ENCODE results near the gene VWA1. TPM values are rescaled to one million over a fixed set of nuclear protein-coding genes. Genes with fewer than 3 reads are reported as not detected.
"Not testable (repeated sequence)": the region's sequence is repeated elsewhere in the genome, so short reads cannot be mapped to it uniquely, and the experiment has no call there.

The VWA1 gene
- total and polyA plus RNA-seq, 5 experiments from 2014 or later = not detected

DNA sequence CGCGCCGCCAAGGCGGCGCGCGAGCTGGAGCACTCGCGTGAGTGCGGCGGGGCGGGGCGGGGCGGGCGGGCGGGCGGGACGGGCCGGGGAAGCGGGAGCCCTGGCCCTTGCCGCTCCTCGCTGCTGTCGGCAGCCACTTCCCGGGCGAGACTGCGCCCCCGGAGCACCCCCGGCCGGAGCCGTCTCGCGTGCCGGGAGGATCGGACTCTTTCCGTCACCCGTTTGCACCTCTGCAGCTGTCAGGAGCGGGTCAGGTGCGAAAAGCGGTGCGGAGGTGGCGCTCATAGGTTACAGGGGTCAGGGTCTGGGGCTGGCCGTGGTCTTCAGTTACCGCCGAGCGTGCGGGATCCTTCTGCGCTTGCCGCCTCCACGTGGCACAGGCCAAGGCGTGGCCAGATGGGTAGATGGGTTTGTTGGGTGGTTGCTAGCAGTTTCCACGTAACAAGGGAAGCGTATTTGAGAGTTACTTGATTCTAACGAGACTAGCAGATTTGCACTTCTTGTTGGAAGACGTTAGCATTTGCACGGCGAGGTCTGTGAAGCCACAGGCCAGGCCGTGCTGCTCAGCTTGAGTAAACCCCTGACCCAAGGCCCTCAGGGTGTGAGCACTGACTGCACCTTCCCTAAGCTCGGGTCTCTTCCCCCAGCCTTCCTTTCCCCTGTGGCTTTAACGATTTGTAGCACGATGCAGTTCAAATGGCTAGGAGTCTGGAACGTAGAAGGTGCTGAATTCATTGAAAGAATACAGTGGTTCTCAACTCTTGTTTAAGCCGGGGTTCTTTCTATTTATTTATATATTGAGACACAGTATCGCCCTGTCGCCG lies 36.8 kb downstream of the VWA1 start:
- H3K36me3 Mint-ChIP-seq, H3K9me3 Mint-ChIP-seq, H3K27me3 Mint-ChIP-seq: not testable (repeated sequence)
- ATAC-seq = peak; percentile 41 to 46
- Mint-ChIP-seq H3K4me3 (peak overlapping the region; percentile 67 to 84 (median 75)), H3K4me1 (peaks cover 10 to 34% (median 30%) of the 10 kb centered on the region in 4 donors), H3K27ac (peak overlapping the region; percentile 13 to 88 (median 76))
- DNase-seq = peak in 6 of 10 donors; percentile 6 to 39 (median 30)
- POLR2A ChIA-PET = interaction anchor here (0.7 kb wide), 1 partner anchor 86 kb away, joined by 7 read pairs; no protein-coding TSS in a partner anchor

GRCh38 chr1:1476011-1476410 lies 40.5 kb downstream of the VWA1 start:
- not testable (repeated sequence) for H3K9me3 Mint-ChIP-seq, DNase-seq, H3K27me3 Mint-ChIP-seq, ATAC-seq, H3K4me3 Mint-ChIP-seq
- Mint-ChIP-seq H3K27ac (peak overlapping the region in 1 of 10 donors; percentile 61), H3K36me3 (peaks cover 0 to 30% (median 7%) of the 10 kb centered on the region in 3 donors), H3K4me1 (peaks cover 12 to 31% (median 24%) of the 10 kb centered on the region in 4 donors)
- POLR2A ChIA-PET = interaction anchor here (0.7 kb wide), 2 partner anchors 139 to 422 kb away, joined by 3 to 7 read pairs; no protein-coding TSS in a partner anchor

DNA sequence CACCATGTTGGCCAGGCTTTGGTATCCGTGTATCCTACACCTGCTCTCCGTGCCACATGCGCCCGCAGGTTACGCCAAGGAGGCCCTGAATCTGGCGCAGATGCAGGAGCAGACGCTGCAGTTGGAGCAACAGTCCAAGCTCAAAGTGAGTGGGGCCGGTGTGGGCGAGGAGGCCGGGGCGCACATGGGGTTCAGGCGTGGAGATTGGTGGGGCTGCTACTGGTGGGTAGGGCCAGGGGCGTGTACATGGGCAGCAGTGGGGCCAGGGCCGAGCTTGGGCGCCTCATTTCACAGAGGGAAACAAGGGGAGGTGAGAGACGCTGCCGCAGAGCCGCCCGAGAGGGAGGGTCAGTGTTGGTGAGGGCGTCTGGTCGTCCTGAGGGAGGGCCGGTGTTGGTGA lies 41.7 kb downstream of the VWA1 start:
- no peaks in the 10 kb centered on the region for H3K27me3 Mint-ChIP-seq
- peaks cover 0 to 35% (median 7%) of the 10 kb centered on the region in 3 donors for H3K36me3 Mint-ChIP-seq
- no peak overlapping the region for H3K4me3 Mint-ChIP-seq
- peaks cover 10 to 29% (median 21%) of the 10 kb centered on the region in 4 donors for H3K4me1 Mint-ChIP-seq
- no peak overlapping the region for H3K27ac Mint-ChIP-seq
- DNase-seq = no peak
- no peaks in the 10 kb centered on the region for H3K9me3 Mint-ChIP-seq
- POLR2A ChIA-PET = no interaction called here
- no peak for ATAC-seq

GRCh38 chr1:1479547-1480487 lies 44.3 kb downstream of the VWA1 start:
- Mint-ChIP-seq H3K4me1 (peaks cover 0 to 13% (median 10%) of the 10 kb centered on the region in 4 donors), H3K27me3 (no peaks in the 10 kb centered on the region), H3K36me3 (peaks cover 0 to 56% (median 7%) of the 10 kb centered on the region in 3 donors), H3K4me3 (no peak overlapping the region), H3K9me3 (no peaks in the 10 kb centered on the region), H3K27ac (peak overlapping the region in 2 of 10 donors; percentile 67 to 91)
- DNase-seq (no peak), ATAC-seq (no peak)
- POLR2A ChIA-PET = no interaction called here

GRCh38 chr1:1480488-1480867 lies 45.0 kb downstream of the VWA1 start:
- POLR2A ChIA-PET, ATAC-seq, H3K27ac Mint-ChIP-seq, H3K4me3 Mint-ChIP-seq, H3K9me3 Mint-ChIP-seq, H3K27me3 Mint-ChIP-seq, DNase-seq: not testable (repeated sequence)
- H3K36me3 Mint-ChIP-seq = peaks cover 0 to 56% (median 7%) of the 10 kb centered on the region in 3 donors
- H3K4me1 Mint-ChIP-seq = peaks cover 0 to 13% (median 9%) of the 10 kb centered on the region in 4 donors

GRCh38 chr1:1481811-1482210 lies 46.3 kb downstream of the VWA1 start:
- H3K9me3 Mint-ChIP-seq, POLR2A ChIA-PET, H3K27me3 Mint-ChIP-seq, H3K4me3 Mint-ChIP-seq, ATAC-seq, DNase-seq, H3K27ac Mint-ChIP-seq: not testable (repeated sequence)
- H3K4me1 Mint-ChIP-seq = peaks cover 0 to 10% (median 8%) of the 10 kb centered on the region in 4 donors
- H3K36me3 Mint-ChIP-seq = peaks cover 0 to 51% (median 7%) of the 10 kb centered on the region in 3 donors

DNA sequence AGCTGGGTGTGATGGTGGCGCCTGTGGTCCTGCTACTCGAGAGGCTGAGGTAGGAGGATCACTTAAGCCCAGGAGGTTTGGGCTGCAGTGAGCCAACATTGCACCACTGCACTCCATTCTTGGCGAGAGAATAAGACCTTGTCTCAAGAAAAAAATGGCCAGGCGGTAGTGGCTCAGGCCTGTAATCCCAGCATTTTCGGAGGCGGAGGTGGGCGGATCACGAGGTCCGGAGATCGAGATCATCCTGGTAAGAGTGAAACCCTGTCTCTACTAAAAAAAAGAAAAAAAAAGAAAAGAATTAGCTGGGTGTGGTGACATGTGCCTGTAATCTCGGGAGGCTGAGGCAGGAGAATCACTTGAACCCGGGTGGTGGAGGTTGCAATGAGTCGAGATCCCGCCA lies 47.4 kb downstream of the VWA1 start:
- POLR2A ChIA-PET = no interaction called here
- Mint-ChIP-seq H3K27ac (no peak overlapping the region), H3K36me3 (peaks cover 0 to 46% (median 7%) of the 10 kb centered on the region in 3 donors), H3K4me3 (no peak overlapping the region), H3K27me3 (no peaks in the 10 kb centered on the region), H3K9me3 (no peaks in the 10 kb centered on the region), H3K4me1 (peaks cover 0 to 10% (median 8%) of the 10 kb centered on the region in 4 donors)
- ATAC-seq = no peak
- no peak for DNase-seq

DNA sequence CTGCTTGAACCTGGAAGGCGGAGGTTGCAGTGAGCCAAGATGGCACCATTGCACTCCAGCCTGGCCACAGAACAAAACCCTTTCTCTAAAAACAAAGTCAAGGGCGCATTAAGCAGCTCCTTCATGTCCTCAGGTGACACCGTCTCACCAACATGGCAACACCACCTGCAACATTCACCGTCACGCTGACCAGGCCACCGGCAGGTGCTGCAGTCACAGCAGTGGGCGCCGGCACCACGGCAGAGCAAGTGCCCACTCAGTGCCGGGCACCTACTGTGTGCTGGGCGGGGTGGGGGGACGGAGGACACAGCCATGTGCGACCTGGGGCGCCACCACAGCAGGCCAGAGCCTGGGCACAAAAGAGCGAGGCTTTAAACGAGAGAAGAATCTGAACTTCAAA lies 48.2 kb downstream of the VWA1 start:
- H3K27me3 Mint-ChIP-seq = no peaks in the 10 kb centered on the region
- H3K4me3 Mint-ChIP-seq = no peak overlapping the region
- H3K4me1 Mint-ChIP-seq = peaks cover 0 to 10% (median 7%) of the 10 kb centered on the region in 4 donors
- DNase-seq (no peak), ATAC-seq (no peak)
- H3K36me3 Mint-ChIP-seq = peaks cover 0 to 51% (median 10%) of the 10 kb centered on the region in 3 donors
- POLR2A ChIA-PET = no interaction called here
- H3K27ac Mint-ChIP-seq = no peak overlapping the region
- H3K9me3 Mint-ChIP-seq = no peaks in the 10 kb centered on the region

DNA sequence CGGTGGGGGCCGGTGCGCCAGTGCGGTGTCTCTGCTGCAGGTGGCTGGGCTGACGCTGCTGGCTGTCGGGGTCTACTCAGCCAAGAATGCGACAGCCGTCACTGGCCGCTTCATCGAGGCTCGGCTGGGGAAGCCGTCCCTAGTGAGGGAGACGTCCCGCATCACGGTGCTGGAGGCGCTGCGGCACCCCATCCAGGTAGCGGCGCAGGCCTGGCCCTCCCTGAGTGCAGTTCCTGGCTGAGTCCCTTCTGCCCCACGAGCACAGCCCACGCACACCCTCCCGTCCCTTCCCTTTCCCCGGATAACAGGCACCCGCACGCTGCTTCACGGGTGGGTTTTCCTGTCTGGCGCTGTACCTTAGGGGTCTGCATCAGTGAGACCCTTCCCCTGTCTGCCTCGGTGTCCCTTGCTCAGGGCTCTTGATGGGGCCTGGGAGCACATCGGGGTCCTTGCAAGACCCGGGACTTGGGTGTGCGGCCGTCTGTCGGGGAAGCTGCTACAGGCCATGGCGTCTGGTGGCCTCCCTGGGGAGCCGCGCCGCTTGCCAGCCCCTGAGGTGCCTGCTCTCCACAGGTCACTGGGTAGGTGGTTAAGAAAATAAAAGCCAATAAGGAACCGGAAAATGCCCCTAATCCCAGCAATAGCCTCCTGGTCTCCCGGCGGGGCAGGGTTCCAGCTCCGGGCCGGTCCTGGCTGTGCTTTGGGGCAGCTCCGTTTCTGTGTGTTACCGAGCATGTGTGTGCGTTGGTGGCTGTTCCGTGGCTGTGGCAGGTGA lies 49.7 kb downstream of the VWA1 start:
- ATAC-seq, H3K4me3 Mint-ChIP-seq, H3K4me1 Mint-ChIP-seq, H3K27me3 Mint-ChIP-seq, H3K27ac Mint-ChIP-seq, H3K9me3 Mint-ChIP-seq, DNase-seq, POLR2A ChIA-PET: not testable (repeated sequence)
- H3K36me3 Mint-ChIP-seq = peaks cover 0 to 53% (median 2%) of the 10 kb centered on the region in 3 donors

GRCh38 chr1:1485755-1486317 lies 50.3 kb downstream of the VWA1 start:
- DNase-seq, ATAC-seq, H3K27ac Mint-ChIP-seq, H3K27me3 Mint-ChIP-seq, POLR2A ChIA-PET, H3K4me1 Mint-ChIP-seq, H3K9me3 Mint-ChIP-seq, H3K4me3 Mint-ChIP-seq: not testable (repeated sequence)
- peaks cover 0 to 54% (median 3%) of the 10 kb centered on the region in 3 donors for H3K36me3 Mint-ChIP-seq

- H3K27ac Mint-ChIP-seq = peak overlapping the region in 1 of 10 donors; percentile 34
- H3K36me3 Mint-ChIP-seq = peaks cover 0 to 59% (median 18%) of the 10 kb centered on the region in 3 donors
- POLR2A ChIA-PET = no interaction called here
- H3K27me3 Mint-ChIP-seq = no peaks in the 10 kb centered on the region
- no peaks in the 10 kb centered on the region for H3K4me1 Mint-ChIP-seq
- no peak for ATAC-seq
- H3K9me3 Mint-ChIP-seq = peaks cover 0 to 2% (median 0%) of the 10 kb centered on the region in 9 donors
- no peak for DNase-seq
- no peak overlapping the region for H3K4me3 Mint-ChIP-seq
Observed at GRCh38 chr1:1487701-1488100, 52.2 kb downstream of the VWA1 start.

DNA sequence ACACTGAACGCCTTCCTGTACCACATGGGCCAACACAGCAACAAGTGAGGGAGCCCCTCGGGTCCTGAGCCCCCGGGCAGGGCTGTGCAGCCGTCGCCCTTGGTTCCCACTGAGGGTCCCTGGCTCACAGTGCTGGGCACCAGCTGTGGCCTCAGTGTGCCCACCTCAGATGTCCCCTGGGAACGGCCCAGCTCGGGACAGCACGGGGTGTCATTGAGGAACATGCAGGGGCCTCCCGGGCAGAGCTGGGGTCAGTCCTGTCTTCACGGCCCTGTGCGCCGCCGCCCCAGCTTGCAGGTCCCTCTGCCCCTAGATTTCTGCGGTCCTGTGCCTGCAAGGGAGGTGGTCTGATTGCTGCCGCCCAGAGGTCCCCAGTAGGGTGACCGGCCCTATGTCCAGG lies 53.7 kb downstream of the VWA1 start:
- POLR2A ChIA-PET = no interaction called here
- H3K9me3 Mint-ChIP-seq = peaks cover 0 to 13% (median 7%) of the 10 kb centered on the region in 9 donors
- peaks cover 10 to 57% (median 30%) of the 10 kb centered on the region in 3 donors for H3K36me3 Mint-ChIP-seq
- no peak overlapping the region for H3K4me3 Mint-ChIP-seq
- DNase-seq (no peak), ATAC-seq (no peak)
- H3K4me1 Mint-ChIP-seq = no peaks in the 10 kb centered on the region
- H3K27me3 Mint-ChIP-seq = no peaks in the 10 kb centered on the region
- H3K27ac Mint-ChIP-seq = no peak overlapping the region
